ENCODE measurements around the gene BMP6.

DNA sequence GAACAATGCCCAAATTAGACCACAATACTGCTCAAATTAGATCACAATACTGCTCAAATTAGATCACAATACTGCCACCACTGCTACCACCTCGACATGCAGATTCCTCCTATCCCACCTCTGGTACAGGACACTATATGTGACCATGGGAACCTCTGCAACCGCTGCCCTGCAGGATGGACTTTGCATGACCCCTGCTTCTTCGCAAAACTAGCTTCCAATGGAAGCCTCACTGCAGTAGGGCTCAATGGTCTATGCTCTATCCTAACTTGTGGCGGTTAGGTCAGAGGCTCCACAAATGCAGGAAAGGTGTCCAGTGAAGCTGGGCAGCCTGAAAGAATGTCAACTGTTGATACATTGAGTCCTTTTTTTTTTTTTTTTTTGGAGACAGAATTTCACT, 192.5 kb downstream of the BMP6 start:
- TF ChIP-seq CTCF (IDR thresholded peaks at IDR 0.05) (no peak), POLR2A (IDR thresholded peaks at IDR 0.05) (no peak)

All from heart left ventricle (tissue), 13 donors.